ENCODE data around the gene SRPK2. TPM values are rescaled to one million over a fixed set of nuclear protein-coding genes. Genes with fewer than 3 reads are reported as not detected.
"Not testable (repeated sequence)": the region's sequence is repeated elsewhere in the genome, so short reads cannot be mapped to it uniquely, and the experiment has no call there.

Gene SRPK2
- total and polyA plus RNA-seq, 12 donors: 10.5 to 40.4 (median 35.1) TPM

DNA sequence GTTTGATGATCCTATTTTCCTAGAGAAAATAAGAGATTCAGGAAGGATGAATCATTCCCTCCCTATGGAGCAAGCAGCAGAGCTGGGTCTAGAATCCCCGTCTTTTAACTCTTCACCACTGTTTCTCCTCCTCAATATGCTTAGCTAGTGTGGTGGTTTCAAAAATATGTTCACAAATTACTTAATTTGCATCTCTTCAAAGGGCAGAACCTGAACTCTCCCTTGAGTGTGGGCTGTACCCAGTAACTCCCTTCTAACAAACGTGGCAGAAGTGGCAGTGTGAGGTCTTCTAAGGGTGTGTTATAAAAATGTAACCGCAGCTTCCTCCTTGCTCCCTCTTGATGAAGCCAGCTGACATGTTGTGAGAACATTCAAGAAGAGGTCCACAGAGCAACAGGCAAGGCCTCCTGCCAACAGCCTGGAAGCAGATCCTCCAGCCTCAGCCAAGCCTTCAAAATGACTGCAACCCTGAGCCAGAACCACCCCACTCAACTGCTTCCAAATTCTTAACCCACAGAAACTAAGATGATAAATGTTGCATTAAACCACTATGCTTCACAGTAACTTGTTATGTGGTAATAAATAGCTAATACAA lies 36.6 kb downstream of the SRPK2 start:
- ATAC-seq: peak; percentile 82 to 92 (median 90)
- intact Hi-C loops (cut with DNase I): loop anchor here in 1 of 10 donors (5.0 kb wide), 1 partner anchor 35 kb away; the partner anchor contains the start of gene SRPK2
- Histone ChIP-seq H3K4me3 (peak overlapping the region in 1 of 10 donors; percentile 7), H3K27ac (peak overlapping the region in 7 of 10 donors; percentile 40 to 84 (median 52)), H3K27me3 (no peaks in the 10 kb centered on the region), H3K36me3 (no peaks in the 10 kb centered on the region), H3K9me3 (no peaks in the 10 kb centered on the region), H3K4me1 (peaks cover 18 to 60% (median 37%) of the 10 kb centered on the region in 9 donors)
- TF ChIP-seq, protein P1, sequence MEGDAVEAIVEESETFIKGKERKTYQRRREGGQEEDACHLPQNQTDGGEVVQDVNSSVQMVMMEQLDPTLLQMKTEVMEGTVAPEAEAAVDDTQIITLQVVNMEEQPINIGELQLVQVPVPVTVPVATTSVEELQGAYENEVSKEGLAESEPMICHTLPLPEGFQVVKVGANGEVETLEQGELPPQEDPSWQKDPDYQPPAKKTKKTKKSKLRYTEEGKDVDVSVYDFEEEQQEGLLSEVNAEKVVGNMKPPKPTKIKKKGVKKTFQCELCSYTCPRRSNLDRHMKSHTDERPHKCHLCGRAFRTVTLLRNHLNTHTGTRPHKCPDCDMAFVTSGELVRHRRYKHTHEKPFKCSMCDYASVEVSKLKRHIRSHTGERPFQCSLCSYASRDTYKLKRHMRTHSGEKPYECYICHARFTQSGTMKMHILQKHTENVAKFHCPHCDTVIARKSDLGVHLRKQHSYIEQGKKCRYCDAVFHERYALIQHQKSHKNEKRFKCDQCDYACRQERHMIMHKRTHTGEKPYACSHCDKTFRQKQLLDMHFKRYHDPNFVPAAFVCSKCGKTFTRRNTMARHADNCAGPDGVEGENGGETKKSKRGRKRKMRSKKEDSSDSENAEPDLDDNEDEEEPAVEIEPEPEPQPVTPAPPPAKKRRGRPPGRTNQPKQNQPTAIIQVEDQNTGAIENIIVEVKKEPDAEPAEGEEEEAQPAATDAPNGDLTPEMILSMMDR (IDR thresholded peaks at IDR 0.05): no peak
- 25 to 32% methylated on average over 3 of the region's 3 CpGs for whole genome bisulfite sequencing, 2 donors
- DNase-seq: peak; percentile 69 to 70

DNA sequence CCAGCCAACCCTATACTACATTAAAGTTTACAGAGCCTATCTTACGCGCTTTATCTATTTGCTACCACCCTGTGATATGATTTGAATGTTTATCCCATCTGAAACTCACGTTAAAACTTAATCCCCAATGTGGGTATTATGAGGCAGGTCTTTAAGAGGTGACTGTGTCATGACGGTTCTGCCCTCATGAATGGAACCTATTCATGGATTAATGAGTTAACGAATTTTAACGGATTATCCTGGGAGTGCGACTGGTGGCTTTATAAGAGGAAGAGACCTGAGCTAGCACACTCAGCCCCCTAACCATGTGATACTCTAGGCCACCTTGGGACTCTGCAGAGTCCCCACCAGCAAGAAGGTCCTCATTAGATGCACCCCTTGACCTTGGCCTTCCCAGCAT lies 37.8 kb downstream of the SRPK2 start:
- 88% methylated on average over 7 of the region's 7 CpGs for WGBS, 2 donors
- ATAC-seq (no peak), DNase-seq (no peak)
- TF ChIP-seq, protein P1 (IDR thresholded peaks at IDR 0.05): no peak
- peaks cover 18 to 72% (median 45%) of the 10 kb centered on the region in 9 donors for H3K4me1 ChIP-seq
- no peaks in the 10 kb centered on the region for H3K36me3 ChIP-seq
- no peaks in the 10 kb centered on the region for H3K9me3 ChIP-seq
- peak overlapping the region in 1 of 10 donors; percentile 84 for H3K27ac ChIP-seq
- intact Hi-C loops (cut with DNase I): loop anchor here in 1 of 10 donors (5.0 kb wide), 1 partner anchor 36 kb away; the partner anchor contains the start of gene SRPK2
- no peaks in the 10 kb centered on the region for H3K27me3 ChIP-seq
- H3K4me3 ChIP-seq: no peak overlapping the region

DNA sequence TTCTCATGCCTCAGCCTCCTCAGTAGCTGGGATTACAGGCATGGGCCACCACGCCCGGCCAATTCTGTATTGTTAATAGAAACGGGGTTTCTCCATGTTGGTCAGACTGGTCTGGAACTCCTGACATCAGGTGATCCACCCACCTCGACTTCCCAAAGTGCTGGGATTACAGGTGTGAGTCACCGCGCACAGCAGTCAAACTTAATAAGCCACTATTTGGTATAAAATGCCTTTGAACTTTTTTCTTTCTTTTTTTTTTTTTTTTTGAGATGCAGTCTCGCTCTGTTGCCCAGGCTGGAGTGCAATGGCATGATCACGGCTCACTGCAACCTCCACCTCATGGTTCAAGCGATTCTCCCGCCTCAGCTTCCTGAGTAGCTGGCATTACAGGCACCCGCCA lies 40.5 kb downstream of the SRPK2 start:
- WGBS, 2 donors: 97 to 98% methylated on average over 11 of the region's 11 CpGs
- H3K27ac ChIP-seq; H3K4me3 ChIP-seq; intact Hi-C loops (cut with DNase I); DNase-seq; H3K27me3 ChIP-seq; H3K36me3 ChIP-seq; ATAC-seq; H3K9me3 ChIP-seq: not testable (repeated sequence)
- H3K4me1 ChIP-seq: peaks cover 8 to 71% (median 35%) of the 10 kb centered on the region in 9 donors

DNA sequence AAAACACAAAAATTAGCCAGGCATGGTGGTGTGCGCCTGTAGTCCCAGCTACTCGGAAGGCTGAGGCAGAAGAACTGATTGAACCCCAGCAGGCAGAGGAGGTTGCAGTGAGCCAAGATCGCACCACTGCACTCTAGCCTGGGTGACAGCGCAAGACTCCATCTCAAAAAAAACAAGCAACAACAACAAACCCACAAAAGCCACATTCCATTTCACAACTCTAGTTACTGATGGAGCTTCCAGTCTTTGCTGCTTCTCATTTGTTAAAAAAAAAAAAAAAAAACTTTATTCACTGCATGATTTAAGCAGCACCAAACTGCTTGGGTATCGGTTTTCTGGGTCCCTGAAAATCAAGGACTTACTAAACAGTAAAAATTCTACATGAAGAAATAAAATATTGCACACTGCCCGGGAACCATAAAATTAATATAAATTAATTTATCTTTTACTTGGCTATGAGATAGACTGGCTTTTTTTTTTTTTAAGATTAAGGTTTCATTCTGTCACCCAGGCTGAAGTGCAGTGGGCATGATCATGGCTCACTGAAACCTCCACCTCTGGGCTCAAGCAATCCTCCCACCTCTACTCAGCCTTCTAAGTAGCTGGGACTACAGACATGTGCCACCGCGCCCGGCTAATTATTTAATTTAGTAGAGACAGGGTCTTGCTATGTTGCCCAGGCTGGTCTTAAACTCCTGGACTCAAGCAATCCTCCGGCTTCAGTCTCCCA lies 42.0 kb downstream of the SRPK2 start:
- intact Hi-C loops (cut with DNase I): no loop called here
- Histone ChIP-seq H3K27ac (peak overlapping the region in 1 of 10 donors; percentile 53), H3K4me1 (peaks cover 3 to 57% (median 20%) of the 10 kb centered on the region in 9 donors), H3K27me3 (no peaks in the 10 kb centered on the region), H3K36me3 (no peaks in the 10 kb centered on the region), H3K9me3 (no peaks in the 10 kb centered on the region), H3K4me3 (no peak overlapping the region)
- TF ChIP-seq, protein P1 (IDR thresholded peaks at IDR 0.05): no peak
- ATAC-seq (peak in 2 of 8 donors; percentile 25 to 26), DNase-seq (no peak)
- 93 to 98% methylated on average over 10 of the region's 10 CpGs for WGBS, 2 donors

All from heart right ventricle (tissue), 16 donors.